Activated B cell treated with CpG ODN at 0.5 μM for 24 hours (primary cell): ENCODE results near the gene PRM2. TPM values are rescaled to one million over a fixed set of nuclear protein-coding genes. Genes with fewer than 3 reads are reported as not detected.

Experiments used
- ATAC-seq: fragments of 200-7000 bp; cut with Tn5 transposase; one replicate; pipeline ENCODE4 v1.10.0; 2021; ENCODE audit warnings: low read depth, mild to moderate bottlenecking, moderate library complexity
- CTCF ChIA-PET: fragments of 350-600 bp; sonication (Branson Sonifier 250); formaldehyde crosslinking; loops from one replicate; lab custom pipeline; 2021; ENCODE audit warnings: antibody characterized with exemption; lab: Charles Lee
- POLR2A ChIA-PET: fragments of 350-600 bp; sonication (Branson Sonifier 250); formaldehyde crosslinking; loops from one replicate; lab custom pipeline; 2021; ENCODE audit warnings: antibody characterized with exemption; lab: Charles Lee
- DNase-seq: peaks from one replicate; pipeline ENCODE4 v3.0.0; 2022
- H3K27ac Mint-ChIP-seq: one replicate; pipeline ENCODE4 v1.8.0; 2020; ENCODE audit warnings: mixed read lengths
- H3K27me3 Mint-ChIP-seq: one replicate; pipeline ENCODE4 v1.8.0; 2021; ENCODE audit warnings: mixed read lengths
- H3K36me3 Mint-ChIP-seq: one replicate; pipeline ENCODE4 v1.8.0; 2021; ENCODE audit warnings: low read depth, mixed read lengths
- H3K4me1 Mint-ChIP-seq: one replicate; pipeline ENCODE4 v1.8.0; 2021; ENCODE audit warnings: mixed read lengths
- H3K4me3 Mint-ChIP-seq: one replicate; pipeline ENCODE4 v1.8.0; 2020; ENCODE audit warnings: mild to moderate bottlenecking, mixed read lengths
- H3K9me3 Mint-ChIP-seq: one replicate; pipeline ENCODE4 v1.8.0; 2020; ENCODE audit warnings: mixed read lengths
- CTCF ChIP-seq: fragments of 200-600 bp; IDR thresholded peaks from one replicate; pipeline ENCODE4 v1.8.0; 2022; ENCODE audit warnings: antibody characterized with exemption, mild to moderate bottlenecking
- intact Hi-C: fragments of 100-400 bp; cut with micrococcal nuclease; formaldehyde crosslinking; loops from one replicate; pipeline ENCODE4 v1.15.1; 2024
- total RNA-seq: library from RNA; stranded (reverse); gene quantifications from 2 replicates; pipeline ENCODE4 v1.2.3, GENCODE V29; 2022

The PRM2 gene
- total RNA-seq, 1 donor from 2014 or later: not detected

- ATAC-seq (no peak), DNase-seq (no peak)
- Mint-ChIP-seq H3K4me3 (no peak overlapping the region), H3K36me3 (peaks cover 8% of the 10 kb centered on the region), H3K4me1 (peaks cover 18% of the 10 kb centered on the region), H3K27ac (no peak overlapping the region), H3K27me3 (no peaks in the 10 kb centered on the region), H3K9me3 (no peaks in the 10 kb centered on the region)
- POLR2A ChIA-PET: interaction anchor here (0.5 to 2.0 kb wide), 6 partner anchors 9 to 112 kb away, joined by 3 to 10 read pairs (median 6); partner anchors contain the start of gene SOCS1
- no peak for TF ChIP-seq CTCF
- CTCF ChIA-PET: interaction anchor here (1.0 to 1.2 kb wide), 2 partner anchors 9 to 108 kb away, joined by 3 read pairs; no protein-coding TSS in a partner anchor
- intact Hi-C loops: no loop called here
Measured at GRCh38 chr16:11245988-11246387, 30.3 kb downstream of the PRM2 start.

GRCh38 chr16:11245222-11245737 lies 31.0 kb downstream of the PRM2 start:
- no peak for TF ChIP-seq CTCF
- Mint-ChIP-seq H3K36me3 (peaks cover 3% of the 10 kb centered on the region), H3K27me3 (no peaks in the 10 kb centered on the region), H3K4me1 (peaks cover 18% of the 10 kb centered on the region), H3K9me3 (no peaks in the 10 kb centered on the region), H3K27ac (no peak overlapping the region), H3K4me3 (no peak overlapping the region)
- ChIA-PET POLR2A (interaction anchor here (0.6 to 2.0 kb wide), 5 partner anchors 9 to 111 kb away, joined by 3 to 10 read pairs (median 6); partner anchors contain the start of gene SOCS1), CTCF (interaction anchor here (1.0 kb wide), 1 partner anchor 109 kb away, joined by 3 read pairs; no protein-coding TSS in a partner anchor)
- ATAC-seq: no peak
- intact Hi-C loops: no loop called here
- no peak for DNase-seq

GRCh38 chr16:11242658-11243057 lies 33.6 kb downstream of the PRM2 start:
- Mint-ChIP-seq H3K4me1 (peaks cover 4% of the 10 kb centered on the region), H3K36me3 (no peaks in the 10 kb centered on the region), H3K9me3 (no peaks in the 10 kb centered on the region), H3K27ac (no peak overlapping the region), H3K4me3 (no peak overlapping the region), H3K27me3 (no peaks in the 10 kb centered on the region)
- TF ChIP-seq CTCF: no peak
- intact Hi-C loops: no loop called here
- ChIA-PET CTCF (interaction anchor here (1.1 kb wide), 1 partner anchor 10 kb away, joined by 4 read pairs; no protein-coding TSS in a partner anchor), POLR2A (interaction anchor here (0.6 to 2.1 kb wide), 3 partner anchors 9 to 273 kb away, joined by 4 to 6 read pairs (median 4); no protein-coding TSS in a partner anchor)
- ATAC-seq (no peak), DNase-seq (no peak)

GRCh38 chr16:11241480-11242204 lies 34.6 kb downstream of the PRM2 start:
- Mint-ChIP-seq H3K27ac (no peak overlapping the region), H3K9me3 (no peaks in the 10 kb centered on the region), H3K4me3 (no peak overlapping the region), H3K27me3 (no peaks in the 10 kb centered on the region), H3K36me3 (no peaks in the 10 kb centered on the region), H3K4me1 (peaks cover 4% of the 10 kb centered on the region)
- intact Hi-C loops: no loop called here
- no peak for ATAC-seq
- ChIA-PET CTCF (no interaction called here), POLR2A (interaction anchor here (1.1 to 2.1 kb wide), 3 partner anchors 8 to 17 kb away, joined by 4 to 6 read pairs (median 5); partner anchors contain the start of gene SOCS1)
- no peak for TF ChIP-seq CTCF
- no peak for DNase-seq
